ENCODE data around the gene FAM222A. TPM values are rescaled to one million over a fixed set of nuclear protein-coding genes. Genes with fewer than 3 reads are reported as not detected.

FAM222A gene
- total RNA-seq, 3 donors from 2014 or later (not counting 1 experiment from before 2014, with no cell fraction given), result 3.1 to 6.6 (median 4.0) TPM

GRCh38 chr12:109815757-109816617 lies 102.4 kb downstream of the FAM222A start:
- no peaks in the 10 kb centered on the region for H3K27me3 Mint-ChIP-seq (ENCODE audit: low read depth in 2 of 2)
- WGBS (ENCODE audit: insufficient coverage), result 75% methylated on average over 10 of the region's 10 CpGs
- intact Hi-C loops (cut with micrococcal nuclease), result no loop called here
- Histone ChIP-seq H3K9me3 (ENCODE audit: control insufficient read depth, insufficient read depth, low read length) (no peaks in the 10 kb centered on the region), H3K27me3 (ENCODE audit: control insufficient read depth, insufficient read depth, low read length) (peaks cover 2% of the 10 kb centered on the region), H3K27ac (ENCODE audit: low read length) (no peak overlapping the region), H3K4me3 (ENCODE audit: low read length) (no peak overlapping the region), H3K36me3 (ENCODE audit: control insufficient read depth, insufficient read depth, low read length) (no peaks in the 10 kb centered on the region), H3K4me1 (ENCODE audit: control insufficient read depth, insufficient read depth, low read length) (no peaks in the 10 kb centered on the region)
- ATAC-seq, result no peak
- DNase-seq, result no peak
- no peaks in the 10 kb centered on the region for H3K36me3 Mint-ChIP-seq
- TF ChIP-seq, protein P1, sequence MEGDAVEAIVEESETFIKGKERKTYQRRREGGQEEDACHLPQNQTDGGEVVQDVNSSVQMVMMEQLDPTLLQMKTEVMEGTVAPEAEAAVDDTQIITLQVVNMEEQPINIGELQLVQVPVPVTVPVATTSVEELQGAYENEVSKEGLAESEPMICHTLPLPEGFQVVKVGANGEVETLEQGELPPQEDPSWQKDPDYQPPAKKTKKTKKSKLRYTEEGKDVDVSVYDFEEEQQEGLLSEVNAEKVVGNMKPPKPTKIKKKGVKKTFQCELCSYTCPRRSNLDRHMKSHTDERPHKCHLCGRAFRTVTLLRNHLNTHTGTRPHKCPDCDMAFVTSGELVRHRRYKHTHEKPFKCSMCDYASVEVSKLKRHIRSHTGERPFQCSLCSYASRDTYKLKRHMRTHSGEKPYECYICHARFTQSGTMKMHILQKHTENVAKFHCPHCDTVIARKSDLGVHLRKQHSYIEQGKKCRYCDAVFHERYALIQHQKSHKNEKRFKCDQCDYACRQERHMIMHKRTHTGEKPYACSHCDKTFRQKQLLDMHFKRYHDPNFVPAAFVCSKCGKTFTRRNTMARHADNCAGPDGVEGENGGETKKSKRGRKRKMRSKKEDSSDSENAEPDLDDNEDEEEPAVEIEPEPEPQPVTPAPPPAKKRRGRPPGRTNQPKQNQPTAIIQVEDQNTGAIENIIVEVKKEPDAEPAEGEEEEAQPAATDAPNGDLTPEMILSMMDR (IDR thresholded peaks at IDR 0.05), result no peak
- H3K4me1 Mint-ChIP-seq, result no peaks in the 10 kb centered on the region
- no peak overlapping the region for H3K27ac Mint-ChIP-seq
- no peaks in the 10 kb centered on the region for H3K9me3 Mint-ChIP-seq
- H3K4me3 Mint-ChIP-seq, result no peak overlapping the region

DNA sequence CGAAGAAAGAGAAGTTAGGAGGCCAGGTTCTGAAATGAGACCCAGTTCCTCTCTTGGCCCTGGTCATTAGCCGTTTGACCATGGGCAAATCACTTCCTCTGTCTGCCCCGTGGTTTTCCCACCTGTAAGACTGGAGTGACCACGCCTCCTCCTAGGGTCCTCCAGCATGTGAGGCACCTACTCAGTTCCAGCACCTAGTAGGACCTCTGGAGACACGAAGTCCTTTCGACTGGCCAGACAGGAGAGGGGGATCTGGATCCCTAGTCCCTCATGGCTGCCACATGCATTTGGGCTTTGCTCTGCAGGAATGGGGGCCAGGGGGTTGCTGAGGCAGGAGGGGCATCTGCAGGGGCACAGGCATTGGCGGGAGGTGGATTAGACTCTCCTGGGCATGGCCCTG lies 103.2 kb downstream of the FAM222A start:
- H3K9me3 Mint-ChIP-seq, result no peaks in the 10 kb centered on the region
- no peak overlapping the region for H3K4me3 Mint-ChIP-seq
- no peaks in the 10 kb centered on the region for H3K36me3 ChIP-seq (ENCODE audit: control insufficient read depth, insufficient read depth, low read length)
- 64% methylated on average over 7 of the region's 7 CpGs for WGBS (ENCODE audit: insufficient coverage)
- peaks cover 0 to 2% of the 10 kb centered on the region in 2 donors for H3K27me3 Mint-ChIP-seq (ENCODE audit: low read depth in 2 of 2)
- H3K4me1 ChIP-seq (ENCODE audit: control insufficient read depth, insufficient read depth, low read length), result no peaks in the 10 kb centered on the region
- TF ChIP-seq, protein P1 (IDR thresholded peaks at IDR 0.05), result no peak
- DNase-seq, result no peak
- H3K27ac ChIP-seq (ENCODE audit: low read length), result no peak overlapping the region
- no peaks in the 10 kb centered on the region for H3K4me1 Mint-ChIP-seq
- H3K36me3 Mint-ChIP-seq, result no peaks in the 10 kb centered on the region
- H3K4me3 ChIP-seq (ENCODE audit: low read length), result no peak overlapping the region
- no peak overlapping the region for H3K27ac Mint-ChIP-seq
- intact Hi-C loops (cut with micrococcal nuclease), result no loop called here
- H3K9me3 ChIP-seq (ENCODE audit: control insufficient read depth, insufficient read depth, low read length), result no peaks in the 10 kb centered on the region
- no peak for ATAC-seq
- peaks cover 2% of the 10 kb centered on the region for H3K27me3 ChIP-seq (ENCODE audit: control insufficient read depth, insufficient read depth, low read length)

- H3K9me3 Mint-ChIP-seq, result no peaks in the 10 kb centered on the region
- peaks cover 0 to 3% of the 10 kb centered on the region in 2 donors for H3K27me3 Mint-ChIP-seq (ENCODE audit: low read depth in 2 of 2)
- WGBS (ENCODE audit: insufficient coverage), result 88% methylated on average over 8 of the region's 8 CpGs
- TF ChIP-seq, protein P1 (IDR thresholded peaks at IDR 0.05), result no peak
- Histone ChIP-seq H3K27ac (ENCODE audit: low read length) (no peak overlapping the region), H3K27me3 (ENCODE audit: control insufficient read depth, insufficient read depth, low read length) (peaks cover 2% of the 10 kb centered on the region), H3K4me3 (ENCODE audit: low read length) (no peak overlapping the region), H3K9me3 (ENCODE audit: control insufficient read depth, insufficient read depth, low read length) (no peaks in the 10 kb centered on the region), H3K4me1 (ENCODE audit: control insufficient read depth, insufficient read depth, low read length) (no peaks in the 10 kb centered on the region), H3K36me3 (ENCODE audit: control insufficient read depth, insufficient read depth, low read length) (no peaks in the 10 kb centered on the region)
- intact Hi-C loops (cut with micrococcal nuclease), result no loop called here
- no peak overlapping the region for H3K4me3 Mint-ChIP-seq
- no peaks in the 10 kb centered on the region for H3K36me3 Mint-ChIP-seq
- H3K27ac Mint-ChIP-seq, result no peak overlapping the region
- no peaks in the 10 kb centered on the region for H3K4me1 Mint-ChIP-seq
- no peak for ATAC-seq
- DNase-seq, result no peak
Measured at GRCh38 chr12:109817627-109818231, 104.1 kb downstream of the FAM222A start.

Measured in natural killer cell (primary cell).